Erythroblast (primary cell): ENCODE results near the gene TADA2A.

Source experiments
- GATA1 ChIP-seq: IDR thresholded peaks from 2 replicates; pipeline ENCODE4 v1.6.1; 2011; ENCODE audit warnings: low read depth, mild to moderate bottlenecking, control low read depth, low read length, moderate library complexity
- POLR2A ChIP-seq: IDR thresholded peaks from 2 replicates; pipeline ENCODE4 v1.6.1; 2011; ENCODE audit warnings: mild to moderate bottlenecking, low read length

DNA sequence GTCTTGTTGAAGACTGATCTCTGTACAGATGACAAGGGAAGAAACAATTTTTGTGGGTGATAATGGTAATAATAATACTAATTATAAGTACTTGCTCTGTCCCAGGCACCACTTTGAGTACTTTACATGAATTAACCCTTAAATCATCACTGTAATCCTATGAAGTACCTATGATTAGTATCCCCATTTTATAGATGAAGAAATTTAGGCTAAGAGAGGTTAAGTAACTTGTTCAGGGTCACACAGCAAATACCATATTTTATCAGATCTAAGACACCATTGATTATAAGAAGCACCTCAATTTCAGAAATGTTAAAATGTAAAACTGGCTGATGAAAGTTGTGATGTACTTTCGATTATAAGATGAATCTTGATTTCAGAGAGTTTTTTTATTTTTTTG is 18.6 kb downstream of the TADA2A start:
- no peak for TF ChIP-seq POLR2A
- TF ChIP-seq GATA1: no peak
